Measurements from ENCODE around the gene NSMF. TPM values are rescaled to one million over a fixed set of nuclear protein-coding genes. Genes with fewer than 3 reads are reported as not detected.
"Not testable (repeated sequence)": the region's sequence is repeated elsewhere in the genome, so short reads cannot be mapped to it uniquely, and the experiment has no call there.

NSMF gene
- total RNA-seq, 2 experiments from 2014 or later = 104 to 109 TPM

- ChIA-PET CTCF (no interaction called here), POLR2A (no interaction called here)
- Histone ChIP-seq H3K4me1 (ENCODE audit: insufficient read depth, low read length) (no peaks in the 10 kb centered on the region), H3K27ac (ENCODE audit: low read depth in 1 of 2, low read length in 2 of 2) (no peak overlapping the region), H3K27me3 (ENCODE audit: control insufficient read depth in 1 of 2, insufficient read depth in 2 of 2, low read length in 2 of 2) (no peaks in the 10 kb centered on the region), H3K36me3 (ENCODE audit: insufficient read depth, low read length) (no peaks in the 10 kb centered on the region), H3K4me3 (ENCODE audit: low read length) (no peak overlapping the region), H3K9me3 (ENCODE audit: control insufficient read depth in 1 of 2, insufficient read depth in 1 of 2, low read length in 2 of 2) (peaks cover 3 to 25% of the 10 kb centered on the region in 2 experiments)
- Mint-ChIP-seq H3K4me1 (ENCODE audit: low read depth) (peaks cover 11% of the 10 kb centered on the region), H3K36me3 (ENCODE audit: low read depth) (peaks cover 8% of the 10 kb centered on the region), H3K9me3 (peaks cover 3% of the 10 kb centered on the region), H3K27me3 (no peaks in the 10 kb centered on the region), H3K4me3 (no peak overlapping the region), H3K27ac (no peak overlapping the region)
- intact Hi-C loops (cut with DNase I, micrococcal nuclease) = no loop called here
- no peak for TF ChIP-seq CTCF (IDR thresholded peaks at IDR 0.05)
- ATAC-seq (ENCODE audit: poor library complexity) (no peak), DNase-seq (peak in 1 of 14 experiments; percentile 15)
These were observed 11.7 kb upstream of the NSMF start for GRCh38 chr9:137470785-137471184.

GRCh38 chr9:137467896-137468295 lies 8.8 kb upstream of the NSMF start:
- CTCF ChIA-PET = no interaction called here
- H3K4me1 Mint-ChIP-seq (ENCODE audit: low read depth) = peaks cover 14% of the 10 kb centered on the region
- no peak overlapping the region for H3K4me3 Mint-ChIP-seq
- DNase-seq (peak in 1 of 14 experiments; percentile 8), ATAC-seq (ENCODE audit: poor library complexity) (no peak)
- no peaks in the 10 kb centered on the region for H3K27me3 Mint-ChIP-seq
- peaks cover 0 to 4% of the 10 kb centered on the region in 2 experiments for H3K9me3 ChIP-seq (ENCODE audit: control insufficient read depth in 1 of 2, insufficient read depth in 1 of 2, low read length in 2 of 2)
- no peak overlapping the region for H3K4me3 ChIP-seq (ENCODE audit: low read length)
- no peak overlapping the region for H3K27ac ChIP-seq (ENCODE audit: low read depth in 1 of 2, low read length in 2 of 2)
- no peak for TF ChIP-seq CTCF (IDR thresholded peaks at IDR 0.05)
- POLR2A ChIA-PET = no interaction called here
- H3K36me3 ChIP-seq (ENCODE audit: insufficient read depth, low read length) = no peaks in the 10 kb centered on the region
- no peaks in the 10 kb centered on the region for H3K27me3 ChIP-seq (ENCODE audit: control insufficient read depth in 1 of 2, insufficient read depth in 2 of 2, low read length in 2 of 2)
- H3K4me1 ChIP-seq (ENCODE audit: insufficient read depth, low read length) = peaks cover 6% of the 10 kb centered on the region
- H3K36me3 Mint-ChIP-seq (ENCODE audit: low read depth) = no peaks in the 10 kb centered on the region
- no peak overlapping the region for H3K27ac Mint-ChIP-seq
- intact Hi-C loops (cut with DNase I, micrococcal nuclease) = loop anchor here in 1 of 2 experiments (5.0 kb wide), 1 partner anchor 54 kb away; no protein-coding TSS in a partner anchor
- no peaks in the 10 kb centered on the region for H3K9me3 Mint-ChIP-seq

DNA sequence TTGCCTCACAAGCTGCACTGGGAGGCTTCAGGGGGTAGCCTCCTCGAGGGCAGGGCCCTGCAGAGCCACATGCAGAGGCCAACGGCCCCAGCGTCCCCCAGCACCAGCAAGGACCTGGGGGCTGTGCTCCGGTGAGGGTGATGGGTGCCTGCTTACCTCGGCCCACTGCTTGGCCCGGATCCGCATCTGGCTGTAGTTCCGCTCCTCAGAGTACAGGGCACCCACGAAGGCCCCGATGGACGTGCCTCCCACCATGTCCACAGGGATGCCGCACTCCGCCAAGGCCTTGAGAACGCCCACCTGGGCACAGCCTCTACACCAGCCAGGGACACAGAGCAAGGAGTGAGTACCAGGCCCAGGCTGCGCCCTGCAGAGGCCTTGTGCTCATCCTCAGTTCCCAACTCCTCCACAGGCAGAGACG lies 8.0 kb upstream of the NSMF start:
- no peak for TF ChIP-seq CTCF (IDR thresholded peaks at IDR 0.05)
- intact Hi-C loops (cut with DNase I, micrococcal nuclease) = loop anchor here in 1 of 2 experiments (5.0 kb wide), 1 partner anchor 55 kb away; no protein-coding TSS in a partner anchor
- no peaks in the 10 kb centered on the region for H3K9me3 ChIP-seq (ENCODE audit: control insufficient read depth in 1 of 2, insufficient read depth in 1 of 2, low read length in 2 of 2)
- H3K4me1 Mint-ChIP-seq (ENCODE audit: low read depth) = peaks cover 17% of the 10 kb centered on the region
- no peaks in the 10 kb centered on the region for H3K9me3 Mint-ChIP-seq
- H3K4me3 ChIP-seq (ENCODE audit: low read length) = no peak overlapping the region
- H3K4me3 Mint-ChIP-seq = no peak overlapping the region
- no peaks in the 10 kb centered on the region for H3K27me3 ChIP-seq (ENCODE audit: control insufficient read depth in 1 of 2, insufficient read depth in 2 of 2, low read length in 2 of 2)
- ChIA-PET POLR2A (no interaction called here), CTCF (no interaction called here)
- H3K4me1 ChIP-seq (ENCODE audit: insufficient read depth, low read length) = peaks cover 13% of the 10 kb centered on the region
- no peaks in the 10 kb centered on the region for H3K36me3 ChIP-seq (ENCODE audit: insufficient read depth, low read length)
- DNase-seq (no peak), ATAC-seq (ENCODE audit: poor library complexity) (no peak)
- no peak overlapping the region for H3K27ac ChIP-seq (ENCODE audit: low read depth in 1 of 2, low read length in 2 of 2)
- H3K27me3 Mint-ChIP-seq = no peaks in the 10 kb centered on the region
- no peak overlapping the region for H3K27ac Mint-ChIP-seq
- H3K36me3 Mint-ChIP-seq (ENCODE audit: low read depth) = no peaks in the 10 kb centered on the region

DNA sequence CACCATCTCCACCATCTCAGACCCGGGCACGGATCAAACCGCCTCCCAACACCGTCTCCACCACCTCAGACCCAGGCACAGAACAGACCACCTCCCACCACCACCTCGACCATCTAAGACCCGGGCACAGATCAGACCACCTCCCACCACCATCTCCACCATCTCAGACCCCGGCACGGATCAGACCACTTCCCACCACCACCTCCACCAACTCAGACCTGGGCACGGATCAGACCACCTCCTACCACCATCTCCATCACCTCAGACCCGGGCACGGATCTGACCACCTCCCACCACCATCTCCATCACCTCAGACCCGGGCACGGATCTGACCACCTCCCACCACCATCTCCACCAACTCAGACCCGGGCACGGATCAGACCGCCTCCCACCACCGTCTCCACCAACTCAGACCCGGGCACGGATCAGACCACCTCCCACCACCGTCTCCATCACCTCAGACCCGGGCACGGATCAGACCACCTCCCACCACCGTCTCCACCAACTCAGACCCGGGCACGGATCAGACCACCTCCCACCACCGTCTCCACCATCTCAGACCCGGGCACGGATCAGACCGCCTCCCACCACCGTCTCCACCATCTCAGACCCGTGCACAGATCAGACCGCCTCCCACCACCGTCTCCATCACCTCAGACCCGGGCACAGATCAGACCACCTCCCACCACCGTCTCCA lies 7.4 kb upstream of the NSMF start:
- H3K9me3 ChIP-seq (ENCODE audit: control insufficient read depth in 1 of 2, insufficient read depth in 1 of 2, low read length in 2 of 2); H3K27ac ChIP-seq (ENCODE audit: low read depth in 1 of 2, low read length in 2 of 2); POLR2A ChIA-PET; DNase-seq; CTCF ChIA-PET; H3K9me3 Mint-ChIP-seq; H3K4me3 Mint-ChIP-seq; H3K4me3 ChIP-seq (ENCODE audit: low read length); H3K27me3 Mint-ChIP-seq; H3K36me3 ChIP-seq (ENCODE audit: insufficient read depth, low read length); H3K27me3 ChIP-seq (ENCODE audit: control insufficient read depth in 1 of 2, insufficient read depth in 2 of 2, low read length in 2 of 2); ATAC-seq (ENCODE audit: poor library complexity); H3K27ac Mint-ChIP-seq; H3K36me3 Mint-ChIP-seq (ENCODE audit: low read depth): not testable (repeated sequence)
- peaks cover 23% of the 10 kb centered on the region for H3K4me1 Mint-ChIP-seq (ENCODE audit: low read depth)
- H3K4me1 ChIP-seq (ENCODE audit: insufficient read depth, low read length) = peaks cover 19% of the 10 kb centered on the region
- intact Hi-C loops (cut with DNase I, micrococcal nuclease) = loop anchor here in 1 of 2 experiments (5.0 kb wide), 1 partner anchor 56 kb away; no protein-coding TSS in a partner anchor
